Sigmoid colon (tissue), 7 donors: ENCODE results near the gene TMEM209. TPM values are rescaled to one million over a fixed set of nuclear protein-coding genes. Genes with fewer than 3 reads are reported as not detected.

Experiments used
- DNase-seq: peaks from one replicate; pipeline ENCODE4 v3.0.0-alpha.2; 2019
- H3K27ac ChIP-seq, 4 donors: fragments of 200-600 bp; sonication (generic); one replicate each; pipeline ENCODE4 v1.5.1; 2016 to 2019; ENCODE audit warnings: mild to moderate bottlenecking in 1 of 4
- H3K27me3 ChIP-seq, 3 donors: fragments of 200-600 bp; sonication (generic); one replicate each; pipeline ENCODE4 v1.5.1; 2019; ENCODE audit warnings: mild to moderate bottlenecking in 1 of 3
- H3K36me3 ChIP-seq, 4 donors: fragments of 200-600 bp; sonication (generic); one replicate each; pipeline ENCODE4 v1.5.1; 2016 to 2019
- H3K4me1 ChIP-seq, 4 donors: fragments of 200-600 bp; sonication (generic); one replicate each; pipeline ENCODE4 v1.5.1; 2017 to 2019
- H3K4me3 ChIP-seq, 4 donors: fragments of 200-600 bp; sonication (generic); one replicate each; pipeline ENCODE4 v1.5.1; 2017 to 2019; ENCODE audit warnings: mild to moderate bottlenecking in 2 of 4, moderate library complexity in 1 of 4
- H3K9me3 ChIP-seq, 4 donors: fragments of 200-600 bp in 3 of 4; sonication (generic) in 3 of 4; one replicate each; pipeline versions ENCODE4 v1.5.1 to v1.6.1; 2013 to 2019
- CTCF ChIP-seq, 4 experiments: fragments of 450-650 bp in 3 of 4; fragments of 200-600 bp in 1 of 4; IDR thresholded peaks; one replicate each; pipeline ENCODE4 v1.5.1; 2016 to 2019; ENCODE audit warnings: antibody characterized with exemption in 4 of 4, mild to moderate bottlenecking in 3 of 4, moderate library complexity in 2 of 4
- EP300 ChIP-seq, 4 donors: sonication (generic); formaldehyde crosslinking; IDR thresholded peaks; one replicate each; pipeline ENCODE4 v1.6.1; 2017; ENCODE audit warnings: antibody characterized with exemption in 4 of 4
- POLR2A ChIP-seq, 2 donors: fragments of 450-650 bp; IDR thresholded peaks; one replicate each; pipeline ENCODE4 v1.6.1; 2016; ENCODE audit warnings: antibody characterized with exemption in 2 of 2, mild to moderate bottlenecking in 2 of 2, moderate library complexity in 2 of 2
- POLR2AphosphoS5 ChIP-seq, 4 donors: sonication (generic); formaldehyde crosslinking; IDR thresholded peaks; one replicate each; pipeline ENCODE4 v1.6.1; 2017; ENCODE audit warnings: antibody characterized with exemption in 4 of 4
- WGBS, 2 donors: extraction: QIAGEN DNeasy Blood & Tissue Kit; methylation state at CpG; one replicate each; pipeline ENCODE4 v1.1.7; 2013; 5-methylcytosine and 5-hydroxymethylcytosine counted together
- intact Hi-C: fragments of 100-400 bp; cut with DNase I; formaldehyde crosslinking; loops from one replicate; pipeline ENCODE4 v1.15.1; 2023
- polyA plus RNA-seq, 3 donors: library from polyadenylated mRNA; stranded (reverse); fragments of 200-250 nt; gene quantifications; one replicate each; pipeline ENCODE4 v1.2.3, GENCODE V29; 2013
- total RNA-seq, 4 donors: library from RNA; depleted of rRNA; stranded (reverse); fragments of >200 nt; gene quantifications; one replicate each; pipeline ENCODE4 v1.1.0, GENCODE V29; 2016
- donor health status: healthy with polysubstance abuse.
- donor health status: Bipolar disorder and iron deficiency.
- donor health status: healthy.

Gene TMEM209
- total and polyA plus RNA-seq, 7 donors: 3.0 to 9.9 (median 8.7) TPM

- peaks cover 0 to 5% (median 0%) of the 10 kb centered on the region in 4 donors for H3K4me1 ChIP-seq
- no peak for DNase-seq
- peaks cover 0 to 31% (median 3%) of the 10 kb centered on the region in 4 donors for H3K36me3 ChIP-seq
- intact Hi-C loops: no loop called here
- H3K4me3 ChIP-seq: no peak overlapping the region
- no peak overlapping the region for H3K27ac ChIP-seq
- TF ChIP-seq POLR2AphosphoS5 (IDR thresholded peaks at IDR 0.05): no peak
- TF ChIP-seq CTCF (IDR thresholded peaks at IDR 0.05): no peak
- TF ChIP-seq EP300 (IDR thresholded peaks at IDR 0.05): no peak
- no peak for TF ChIP-seq POLR2A (IDR thresholded peaks at IDR 0.05)
- 87 to 91% methylated on average over 7 of the region's 7 CpGs for whole genome bisulfite sequencing, 2 donors
- H3K9me3 ChIP-seq: peaks cover 0 to 3% (median 0%) of the 10 kb centered on the region in 4 donors
- peaks cover 0 to 8% (median 0%) of the 10 kb centered on the region in 3 donors for H3K27me3 ChIP-seq
Measured at GRCh38 chr7:130157700-130158099, 47.5 kb downstream of the TMEM209 start.

- peaks cover 0 to 21% (median 0%) of the 10 kb centered on the region in 4 donors for H3K36me3 ChIP-seq
- 97 to 99% methylated on average over 7 of the region's 7 CpGs for WGBS, 2 donors
- H3K27ac ChIP-seq: no peak overlapping the region
- no peak overlapping the region for H3K4me3 ChIP-seq
- intact Hi-C loops: no loop called here
- peaks cover 0 to 8% (median 0%) of the 10 kb centered on the region in 3 donors for H3K27me3 ChIP-seq
- TF ChIP-seq EP300 (IDR thresholded peaks at IDR 0.05) (no peak), CTCF (IDR thresholded peaks at IDR 0.05) (no peak), POLR2A (IDR thresholded peaks at IDR 0.05) (no peak), POLR2AphosphoS5 (IDR thresholded peaks at IDR 0.05) (no peak)
- peaks cover 0 to 3% (median 0%) of the 10 kb centered on the region in 4 donors for H3K9me3 ChIP-seq
- no peak for DNase-seq
- H3K4me1 ChIP-seq: peaks cover 0 to 5% (median 0%) of the 10 kb centered on the region in 4 donors
Measured at GRCh38 chr7:130156140-130156539, 49.1 kb downstream of the TMEM209 start.

- Histone ChIP-seq H3K4me1 (peaks cover 0 to 5% (median 0%) of the 10 kb centered on the region in 4 donors), H3K4me3 (no peak overlapping the region), H3K36me3 (peaks cover 0 to 8% (median 0%) of the 10 kb centered on the region in 4 donors), H3K27ac (no peak overlapping the region), H3K9me3 (peaks cover 0 to 3% (median 0%) of the 10 kb centered on the region in 4 donors), H3K27me3 (peaks cover 0 to 8% (median 0%) of the 10 kb centered on the region in 3 donors)
- WGBS, 2 donors: 53 to 75% methylated on average over 31 of the region's 31 CpGs
- DNase-seq: no peak
- intact Hi-C loops: no loop called here
- TF ChIP-seq POLR2A (IDR thresholded peaks at IDR 0.05) (no peak), EP300 (IDR thresholded peaks at IDR 0.05) (no peak), CTCF (IDR thresholded peaks at IDR 0.05) (no peak), POLR2AphosphoS5 (IDR thresholded peaks at IDR 0.05) (no peak)
Measured at GRCh38 chr7:130154501-130155317, 50.5 kb downstream of the TMEM209 start.

- TF ChIP-seq POLR2AphosphoS5 (IDR thresholded peaks at IDR 0.05) (no peak), EP300 (IDR thresholded peaks at IDR 0.05) (no peak), POLR2A (IDR thresholded peaks at IDR 0.05) (no peak), CTCF (IDR thresholded peaks at IDR 0.05) (no peak)
- Histone ChIP-seq H3K4me3 (no peak overlapping the region), H3K27ac (no peak overlapping the region), H3K4me1 (peaks cover 0 to 5% (median 0%) of the 10 kb centered on the region in 4 donors), H3K27me3 (peaks cover 0 to 8% (median 0%) of the 10 kb centered on the region in 3 donors), H3K9me3 (peaks cover 0 to 3% (median 0%) of the 10 kb centered on the region in 4 donors), H3K36me3 (peaks cover 0 to 2% (median 0%) of the 10 kb centered on the region in 4 donors)
- DNase-seq: no peak
- intact Hi-C loops: no loop called here
- 10 to 49% methylated on average over 6 of the region's 6 CpGs for WGBS, 2 donors
Measured at GRCh38 chr7:130154131-130154500, 51.1 kb downstream of the TMEM209 start.
